Skin epidermis (tissue), 12 donors: Measurements from ENCODE around the gene RLIM.
"Not testable (repeated sequence)": the region's sequence is repeated elsewhere in the genome, so short reads cannot be mapped to it uniquely, and the experiment has no call there.

Experiments
- H3K27ac ChIP-seq, 21 experiments: fragments of 200-600 bp; sonication (generic) in 11 of 21; one replicate each; pipeline ENCODE4 v1.5.0; 2020; ENCODE audit warnings: mild to moderate bottlenecking in 3 of 21, inconsistent platforms in 2 of 21, moderate library complexity in 2 of 21
- H3K4me3 ChIP-seq, 7 experiments: fragments of 200-600 bp; sonication (generic) in 2 of 7; one replicate each; pipeline ENCODE4 v1.5.0; 2020; ENCODE audit warnings: inconsistent platforms in 2 of 7, mild to moderate bottlenecking in 2 of 7, moderate library complexity in 1 of 7

Gene RLIM, protein sequence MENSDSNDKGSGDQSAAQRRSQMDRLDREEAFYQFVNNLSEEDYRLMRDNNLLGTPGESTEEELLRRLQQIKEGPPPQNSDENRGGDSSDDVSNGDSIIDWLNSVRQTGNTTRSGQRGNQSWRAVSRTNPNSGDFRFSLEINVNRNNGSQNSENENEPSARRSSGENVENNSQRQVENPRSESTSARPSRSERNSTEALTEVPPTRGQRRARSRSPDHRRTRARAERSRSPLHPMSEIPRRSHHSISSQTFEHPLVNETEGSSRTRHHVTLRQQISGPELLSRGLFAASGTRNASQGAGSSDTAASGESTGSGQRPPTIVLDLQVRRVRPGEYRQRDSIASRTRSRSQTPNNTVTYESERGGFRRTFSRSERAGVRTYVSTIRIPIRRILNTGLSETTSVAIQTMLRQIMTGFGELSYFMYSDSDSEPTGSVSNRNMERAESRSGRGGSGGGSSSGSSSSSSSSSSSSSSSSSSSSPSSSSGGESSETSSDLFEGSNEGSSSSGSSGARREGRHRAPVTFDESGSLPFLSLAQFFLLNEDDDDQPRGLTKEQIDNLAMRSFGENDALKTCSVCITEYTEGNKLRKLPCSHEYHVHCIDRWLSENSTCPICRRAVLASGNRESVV

DNA sequence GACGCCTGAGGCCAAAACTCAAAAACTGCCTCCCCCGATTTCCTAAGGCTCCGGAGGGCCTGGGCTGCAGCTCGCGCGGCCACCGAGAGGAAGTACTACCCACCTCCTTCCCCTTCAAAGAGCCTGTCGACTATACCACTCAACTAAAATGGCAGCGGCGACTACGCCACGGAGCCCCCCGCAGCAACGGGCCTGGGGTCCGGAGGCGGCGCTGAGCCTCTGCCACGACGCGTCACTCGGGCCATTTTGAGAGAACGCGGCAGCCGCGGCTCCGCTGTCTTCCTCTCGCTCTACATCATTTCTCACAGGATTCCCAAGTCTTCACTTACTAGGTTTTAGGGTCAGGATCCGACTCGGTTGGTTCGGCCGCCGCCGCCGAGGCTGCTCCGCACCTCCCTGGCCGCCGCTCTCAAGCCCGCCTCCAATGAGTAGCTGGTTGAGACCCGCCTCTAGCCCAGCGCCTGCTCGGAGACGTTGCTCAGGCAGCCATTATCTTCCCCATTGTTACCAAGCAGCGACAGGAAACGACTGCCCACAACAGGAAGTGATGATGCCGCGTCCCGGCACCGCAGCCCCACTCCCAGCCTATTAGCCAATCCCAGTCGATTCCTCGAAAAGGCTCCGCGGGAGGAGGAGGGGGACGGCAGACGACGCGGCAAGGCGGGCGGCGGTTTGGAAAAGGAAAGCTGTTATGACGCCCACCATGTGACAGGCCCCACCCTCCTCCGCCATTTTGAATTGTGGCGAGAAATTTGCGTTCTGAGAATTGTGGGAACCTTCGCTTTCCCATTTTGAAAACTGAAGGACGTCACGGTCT is at the start of gene RLIM:
Gene RLIM (minus strand): TSS at position 532 of the 817 bp plus-strand sequence. CDS start 18,647 bp downstream, outside the sequence.
- Histone ChIP-seq H3K27ac (peak within 1 kb of the TSS; percentile 79 to 99 (median 95)), H3K4me3 (peak within 1 kb of the TSS; percentile 55 to 78 (median 65))

DNA sequence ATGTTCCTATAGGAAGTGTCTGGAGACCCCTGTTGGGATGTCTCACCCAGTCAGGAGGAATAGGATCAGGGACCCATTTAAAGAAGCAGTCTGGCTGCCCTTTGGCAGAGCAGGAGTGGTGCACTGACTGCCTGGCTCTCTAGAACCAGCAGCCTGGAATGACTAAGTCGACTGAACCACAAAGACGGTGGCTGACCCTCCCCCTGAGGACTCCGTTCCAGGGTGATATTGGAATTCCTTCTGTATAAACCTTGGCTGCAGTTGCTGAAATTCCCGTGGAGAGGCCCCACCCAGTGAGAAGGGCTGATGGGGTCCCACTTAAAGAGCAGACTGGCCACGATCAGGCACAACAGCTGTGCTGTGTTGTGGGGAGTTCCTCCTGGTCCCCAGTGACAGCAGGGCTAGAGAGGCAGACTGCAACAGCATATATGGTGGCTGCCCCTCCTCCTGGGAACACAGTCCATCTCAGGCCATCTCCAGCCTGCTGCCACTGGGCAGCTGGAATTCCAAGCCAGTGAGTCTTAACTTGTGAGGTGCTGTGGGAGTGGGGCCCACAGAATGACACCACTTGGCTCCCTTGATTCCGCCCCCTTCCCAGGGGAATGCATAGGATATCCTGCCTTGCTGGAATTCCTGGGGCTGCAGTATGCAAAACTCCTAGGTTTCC is 41.8 kb upstream of the RLIM start:
- Histone ChIP-seq H3K27ac (no peak overlapping the region), H3K4me3 (no peak overlapping the region)

DNA sequence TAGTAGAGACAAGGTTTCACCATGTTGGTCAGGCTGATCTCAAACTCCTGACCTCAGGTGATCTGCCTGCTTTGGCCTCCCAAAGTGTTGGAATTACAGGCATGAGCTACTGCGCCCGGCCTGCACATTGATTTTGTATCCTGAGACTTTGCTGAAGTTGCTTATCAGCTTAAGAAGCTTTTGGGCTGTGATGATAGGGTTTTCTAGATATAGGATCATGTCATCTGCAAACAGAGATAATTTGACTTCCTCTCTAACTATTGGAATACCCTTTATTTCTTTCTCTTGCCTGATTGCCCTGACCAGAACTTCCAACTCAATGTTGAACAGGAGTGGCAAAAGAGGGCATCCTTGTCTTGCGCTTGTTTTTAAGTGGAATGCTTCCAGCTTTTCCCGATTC is 40.5 kb upstream of the RLIM start:
- H3K27ac ChIP-seq, H3K4me3 ChIP-seq: not testable (repeated sequence)

DNA sequence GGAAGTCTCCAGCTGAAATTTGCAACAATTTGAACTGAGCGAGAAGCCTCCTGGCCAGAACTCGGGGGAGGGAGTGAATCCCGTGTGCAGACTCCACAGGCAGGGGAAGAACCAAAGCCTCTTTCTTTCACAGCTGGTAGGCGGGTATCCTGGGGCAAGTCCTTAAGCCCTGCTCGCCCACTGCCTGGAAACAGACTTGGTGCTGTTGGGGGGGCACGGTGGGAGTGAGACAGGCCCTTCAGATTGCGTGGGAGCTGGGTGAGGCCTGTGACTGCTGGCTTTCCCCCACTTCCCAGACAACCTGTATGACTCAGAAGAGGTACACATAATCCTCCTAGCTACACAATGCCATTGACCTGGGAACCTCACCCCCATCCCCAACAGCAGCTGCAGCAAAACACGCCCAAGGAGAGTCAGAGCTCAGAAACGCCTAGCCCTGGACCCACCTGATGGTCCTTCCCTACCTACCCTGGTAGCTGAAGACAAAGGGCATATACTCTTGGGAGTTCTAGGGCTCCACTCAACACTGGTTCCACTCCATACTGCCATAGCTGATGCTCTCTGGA is 22.4 kb upstream of the RLIM start:
- Histone ChIP-seq H3K27ac (no peak overlapping the region), H3K4me3 (no peak overlapping the region)

DNA sequence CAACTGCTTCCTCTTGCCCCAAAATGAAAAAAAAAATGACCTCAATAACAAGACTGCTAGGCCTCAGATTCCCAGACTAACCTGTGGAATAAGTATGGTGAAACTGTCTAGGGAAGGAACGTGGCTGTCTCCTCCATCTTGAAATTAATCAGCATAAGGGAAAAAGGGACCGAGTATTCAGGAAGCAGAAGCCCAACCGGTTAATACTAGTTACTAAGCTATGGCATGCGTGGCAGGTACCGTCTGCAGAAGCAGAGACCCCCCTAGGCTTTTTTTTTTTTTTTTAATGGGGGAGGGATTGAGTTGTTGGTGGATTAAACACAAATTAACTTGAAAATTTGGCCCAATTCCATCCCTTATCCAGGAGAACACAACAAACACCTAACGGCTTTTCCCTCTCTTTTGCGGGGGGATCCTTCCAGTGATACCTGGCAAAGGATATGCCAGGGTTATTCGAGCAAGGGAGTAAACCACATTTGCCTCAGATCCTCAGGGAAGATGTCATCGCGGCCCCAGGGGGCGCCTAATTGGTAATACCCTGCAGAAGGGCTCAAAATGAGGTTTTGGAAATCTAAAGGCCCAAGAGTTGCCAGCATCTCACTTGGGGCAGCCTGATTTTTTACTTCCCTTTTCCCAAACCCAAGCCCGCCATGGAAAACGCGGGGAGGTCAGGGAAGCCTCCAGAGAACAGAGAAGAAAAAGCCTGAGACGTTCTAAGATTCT is 893 bp downstream of the RLIM start:
- H3K27ac ChIP-seq, result peak overlapping the region; percentile 79 to 99 (median 95)
- H3K4me3 ChIP-seq, result peak overlapping the region; percentile 55 to 78 (median 65)

DNA sequence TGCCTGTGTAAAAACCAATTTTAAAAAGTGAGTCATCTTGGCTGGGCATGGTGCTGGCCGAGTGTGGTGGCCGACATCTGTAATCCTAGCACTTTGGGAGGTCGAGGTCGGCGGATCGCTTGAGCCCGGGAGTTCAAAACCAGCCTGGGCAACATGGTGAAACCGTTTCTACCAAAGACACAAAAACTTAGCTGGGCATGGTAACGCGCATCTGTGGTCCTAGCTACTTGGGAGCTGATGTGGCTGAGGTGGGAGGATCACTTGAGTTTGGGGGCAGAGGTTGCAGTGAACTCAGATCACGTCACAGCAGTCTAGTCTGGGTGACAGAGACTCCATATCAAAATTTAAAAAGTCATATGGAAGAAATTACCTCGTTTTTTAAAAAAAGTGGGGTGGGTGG is 7.6 kb downstream of the RLIM start:
- Histone ChIP-seq H3K4me3 (no peak overlapping the region), H3K27ac (no peak overlapping the region)

DNA sequence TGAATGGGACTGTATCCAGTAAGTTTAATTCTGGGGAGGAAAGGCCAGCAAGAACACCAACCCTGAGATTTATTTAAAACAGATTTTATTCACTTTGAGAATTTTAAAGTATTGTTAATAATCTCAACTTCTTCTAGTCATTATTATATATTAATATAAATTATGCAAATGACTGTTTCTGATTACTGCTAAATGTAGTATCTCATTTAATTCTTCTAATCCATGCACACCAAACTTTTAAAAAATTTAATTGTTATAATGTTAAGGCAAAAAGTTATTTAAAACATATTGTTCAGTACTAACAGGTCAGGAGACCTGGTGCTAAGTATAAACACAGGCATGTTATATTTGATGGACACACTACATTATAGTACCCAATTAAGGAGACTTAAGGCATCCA is 8.1 kb downstream of the RLIM start:
- no peak overlapping the region for H3K4me3 ChIP-seq
- no peak overlapping the region for H3K27ac ChIP-seq

DNA sequence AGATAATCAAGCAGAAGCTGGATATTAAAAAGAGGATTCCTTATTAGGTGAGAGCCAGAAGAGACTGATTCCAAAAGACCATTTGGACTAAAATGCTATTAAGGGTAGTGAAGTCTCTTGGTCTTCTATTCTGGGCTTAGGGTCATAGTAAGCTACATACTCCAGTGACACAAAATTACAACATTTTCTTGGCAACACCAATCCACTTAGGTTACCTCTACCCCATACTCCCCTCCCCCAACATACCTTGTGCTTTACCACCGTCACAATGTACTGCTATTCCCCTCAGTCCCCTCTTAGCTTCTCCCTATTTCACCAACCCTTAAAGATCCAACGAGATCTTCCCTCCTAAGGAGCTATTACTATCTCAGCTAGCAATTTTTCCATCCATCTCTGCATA is 11.4 kb downstream of the RLIM start:
- no peak overlapping the region for H3K4me3 ChIP-seq

DNA sequence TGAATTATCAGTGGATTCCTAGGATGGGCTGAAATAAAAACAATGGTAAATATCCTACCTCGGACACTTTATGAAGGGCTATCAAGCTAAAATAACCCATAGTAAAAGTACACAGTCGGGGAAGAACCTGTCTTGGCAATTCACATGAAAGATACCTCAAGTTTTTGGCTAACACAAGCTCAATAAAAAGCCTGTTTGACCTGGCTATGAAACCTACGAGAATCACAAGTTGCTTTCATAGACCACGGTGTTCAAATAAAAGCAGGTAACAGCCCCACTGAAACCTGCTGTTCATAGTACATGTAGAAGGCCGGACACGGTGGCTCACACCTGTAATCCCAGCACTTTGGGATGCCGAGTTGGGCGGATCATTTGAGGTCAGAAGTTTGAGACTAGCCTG is 12.3 kb downstream of the RLIM start:
- no peak overlapping the region for H3K4me3 ChIP-seq
- no peak overlapping the region for H3K27ac ChIP-seq

More for the DNA sequence above, 11.4 kb downstream of the RLIM start:
- H3K27ac ChIP-seq, result no peak overlapping the region

DNA sequence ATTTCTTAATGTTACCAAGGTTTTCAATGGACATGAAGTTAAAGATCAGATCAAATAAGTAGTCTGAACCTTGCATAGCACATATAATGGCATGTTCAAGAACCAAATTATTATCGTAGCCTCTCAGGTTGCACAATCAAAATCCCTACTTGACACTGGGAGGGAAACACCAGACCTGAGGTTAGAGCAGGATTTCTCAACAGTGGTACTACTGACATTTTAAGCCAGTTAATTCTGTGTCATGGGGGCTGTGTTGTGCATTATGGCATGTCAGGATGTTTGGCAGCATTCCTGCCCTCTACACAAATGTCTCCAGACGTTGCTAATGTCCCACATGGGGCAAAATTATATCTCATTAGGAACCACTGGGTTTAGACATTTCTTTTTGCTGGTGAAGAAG is 20.8 kb downstream of the RLIM start:
- Histone ChIP-seq H3K27ac (no peak overlapping the region), H3K4me3 (no peak overlapping the region)

DNA sequence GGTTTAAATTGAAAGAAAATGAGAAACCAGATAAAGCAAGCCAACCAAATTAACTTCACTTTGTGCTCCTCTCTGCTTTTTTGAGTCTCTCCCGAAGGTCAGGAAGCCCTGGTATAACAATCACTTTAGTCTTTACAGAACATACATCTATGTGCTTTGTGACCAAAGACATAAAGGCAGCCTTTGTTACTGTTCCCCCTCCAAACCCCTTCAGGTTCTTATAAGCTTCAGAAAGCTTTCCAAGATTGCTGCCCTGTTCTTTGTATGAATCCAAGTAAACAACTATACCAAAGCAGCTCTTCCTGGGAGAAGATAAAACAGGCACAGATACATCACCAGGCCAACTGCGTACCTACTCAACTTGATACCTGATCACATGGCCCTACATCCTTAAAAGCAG is 28.7 kb downstream of the RLIM start:
- Histone ChIP-seq H3K27ac (no peak overlapping the region), H3K4me3 (no peak overlapping the region)

DNA sequence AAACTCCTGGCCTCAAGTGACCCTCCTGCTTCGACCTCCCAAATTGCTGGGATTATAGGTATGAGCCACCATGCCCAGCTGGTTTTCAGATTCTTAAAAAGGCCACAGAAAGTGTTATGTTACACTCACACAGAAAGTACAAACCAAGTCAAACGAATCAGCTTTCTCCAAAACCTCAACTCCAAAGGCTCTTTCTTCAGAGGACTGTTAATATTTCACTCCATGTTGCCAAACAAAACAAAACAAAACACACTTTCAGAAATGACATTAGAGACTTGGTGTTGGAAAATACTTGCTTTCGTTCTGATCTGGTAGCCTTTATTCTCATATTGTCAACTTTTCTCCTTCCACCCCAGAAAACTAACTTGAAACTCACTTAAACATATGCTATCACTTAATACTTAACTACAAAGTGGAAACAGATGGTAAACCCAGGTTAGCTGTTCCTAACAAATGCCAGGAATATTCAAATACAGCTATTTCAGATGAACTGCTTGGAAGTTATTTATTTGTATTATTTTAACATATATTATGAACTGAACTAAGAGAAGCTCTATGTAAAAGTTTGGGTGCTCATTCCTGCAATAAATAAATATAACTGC is 34.7 kb downstream of the RLIM start:
- no peak overlapping the region for H3K4me3 ChIP-seq
- H3K27ac ChIP-seq, result no peak overlapping the region

DNA sequence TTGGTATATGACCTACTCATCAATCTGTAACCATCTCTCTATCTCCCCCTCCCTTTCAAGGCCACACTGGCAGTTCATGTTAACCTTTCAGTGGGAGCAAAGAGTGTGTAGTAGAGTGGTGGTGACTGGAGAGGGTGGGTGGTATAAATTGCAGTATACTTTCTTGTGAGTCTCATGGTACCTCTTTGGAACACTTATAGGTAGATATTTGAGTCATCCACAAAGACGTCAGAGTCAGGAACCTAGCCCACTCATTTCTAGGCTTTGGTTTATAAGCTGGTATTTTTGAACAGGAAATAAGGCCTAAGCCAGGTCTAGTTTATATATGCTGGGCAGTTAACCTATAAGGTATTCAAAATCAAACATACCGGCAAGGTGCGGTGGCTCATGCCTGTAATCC is 36.3 kb downstream of the RLIM start:
- Histone ChIP-seq H3K4me3 (no peak overlapping the region), H3K27ac (no peak overlapping the region)

DNA sequence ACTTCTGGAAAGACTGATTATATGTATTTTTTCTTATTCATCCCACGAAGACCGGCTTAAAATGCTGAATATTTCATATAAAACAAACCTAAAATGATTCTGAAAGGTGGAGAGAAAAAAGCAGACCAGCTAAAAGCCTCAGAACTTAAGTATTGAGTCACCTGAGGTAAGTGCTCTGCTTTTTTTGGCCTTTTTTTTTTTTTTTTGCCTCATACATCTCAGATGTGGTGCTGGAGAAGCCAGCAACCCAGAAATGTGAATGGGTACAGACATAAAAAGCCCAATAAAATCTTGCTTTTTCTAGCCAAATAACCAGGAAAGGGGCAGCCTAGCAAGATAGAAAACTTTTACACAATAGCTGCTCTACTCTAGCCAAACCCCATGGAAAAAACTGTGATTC is 57.0 kb downstream of the RLIM start:
- Histone ChIP-seq H3K27ac (no peak overlapping the region), H3K4me3 (no peak overlapping the region)

DNA sequence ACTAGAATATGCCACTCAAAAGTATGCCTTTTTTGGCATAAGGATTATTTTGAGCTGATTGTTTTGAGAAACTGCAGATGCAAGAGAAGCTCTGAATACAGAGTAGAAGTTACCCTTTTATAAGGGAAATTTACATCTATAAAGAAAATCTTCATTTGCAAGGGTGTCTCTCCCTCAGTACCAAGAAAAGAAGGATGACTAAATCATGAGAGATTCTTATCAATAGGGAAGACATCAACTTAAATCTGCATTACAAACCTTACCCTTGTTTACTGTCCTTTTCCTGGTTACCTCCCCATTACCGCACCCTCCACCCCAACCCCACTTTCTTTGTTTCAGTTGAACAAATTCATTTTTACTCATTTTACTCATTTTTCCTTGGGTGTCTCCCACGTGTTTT is 62.5 kb downstream of the RLIM start:
- Histone ChIP-seq H3K4me3 (no peak overlapping the region), H3K27ac (no peak overlapping the region)

DNA sequence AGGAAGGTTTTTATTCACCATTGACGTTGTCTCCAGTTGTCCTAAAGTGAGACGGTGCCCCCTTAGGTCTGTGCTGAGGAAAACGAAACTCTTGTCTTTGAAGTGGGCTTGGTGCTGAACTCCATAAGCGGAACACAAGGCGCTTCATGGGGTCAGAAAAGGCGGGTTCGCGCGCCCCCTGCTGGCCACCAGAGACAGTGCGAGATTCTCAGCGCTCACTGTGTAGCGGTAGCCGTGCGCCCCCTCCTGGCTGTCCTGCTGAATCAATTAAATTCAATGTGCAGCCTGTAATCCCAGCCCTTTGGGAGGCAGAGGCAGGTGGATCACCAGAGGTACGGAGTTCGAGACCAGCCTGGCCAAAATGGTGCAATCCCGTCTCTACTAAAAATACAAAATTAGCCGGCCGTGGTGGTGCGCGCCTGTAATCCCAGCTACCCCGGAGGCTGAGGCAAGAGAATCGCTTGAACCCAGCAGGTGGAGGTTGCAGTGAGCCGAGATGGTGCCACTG is 64.1 kb downstream of the RLIM start:
- Histone ChIP-seq H3K4me3 (no peak overlapping the region), H3K27ac (no peak overlapping the region)

DNA sequence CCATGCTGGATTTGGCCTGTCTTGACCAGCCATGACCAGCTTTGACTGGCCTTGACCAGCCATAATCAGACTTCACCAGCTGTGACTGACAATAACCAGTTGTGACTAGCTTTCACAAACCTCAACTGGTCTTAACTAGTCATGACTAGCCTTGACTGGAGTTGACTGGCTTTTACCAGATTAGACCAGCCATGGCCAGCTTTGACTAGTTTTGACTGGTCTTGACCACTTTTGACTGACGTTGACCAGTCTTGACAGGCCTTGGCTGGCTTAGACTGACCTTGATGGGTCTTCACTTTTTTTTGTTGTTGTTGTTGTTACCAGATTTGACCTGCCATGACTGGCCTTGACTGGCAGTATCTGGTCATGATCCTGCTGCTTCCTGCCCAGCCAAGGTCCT is 67.4 kb downstream of the RLIM start:
- H3K27ac ChIP-seq, result no peak overlapping the region
- no peak overlapping the region for H3K4me3 ChIP-seq

DNA sequence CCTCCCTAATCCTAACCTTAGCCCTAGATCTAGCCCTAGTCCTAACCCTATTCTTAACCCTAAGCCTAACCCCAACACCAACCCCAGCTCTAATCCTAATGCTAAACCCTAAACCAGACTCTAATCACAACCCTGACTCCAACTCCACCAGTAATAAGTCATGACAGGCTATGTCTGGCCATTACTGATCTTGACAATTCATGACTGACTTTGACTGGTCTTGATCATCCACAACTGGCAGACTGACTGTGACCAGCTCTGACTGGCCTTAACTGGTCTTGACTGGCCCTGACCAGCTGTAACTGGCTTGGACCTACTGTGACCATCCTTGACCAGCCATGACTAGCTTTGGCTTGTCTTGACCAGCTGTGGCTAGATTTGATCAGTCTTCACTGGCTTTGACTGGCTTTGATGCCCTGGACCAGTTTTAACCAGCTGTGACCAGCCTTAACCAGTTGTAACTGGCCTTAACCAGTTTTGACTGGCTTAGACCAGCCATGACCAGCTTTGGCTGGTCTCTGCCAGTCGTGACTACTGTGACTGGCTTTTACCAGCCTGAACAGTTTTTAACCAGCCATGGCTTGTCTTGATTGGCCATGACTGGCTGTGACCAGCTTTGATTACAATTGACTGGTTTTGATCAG is 68.4 kb downstream of the RLIM start:
- Histone ChIP-seq H3K4me3 (no peak overlapping the region), H3K27ac (no peak overlapping the region)
